H9 (cell line): Measurements from ENCODE around the gene LPAR3. TPM values are rescaled to one million over a fixed set of nuclear protein-coding genes. Genes with fewer than 3 reads are reported as not detected.

Experiments used
- DNase-seq: peaks from one replicate; pipeline ENCODE4 v3.0.0-alpha.2; 2017
- H2AFZ ChIP-seq: one replicate; pipeline ENCODE4 v1.6.1; 2013; ENCODE audit warnings: mild to moderate bottlenecking, low read length, control low read depth, moderate library complexity
- H2AK5ac ChIP-seq: 2 replicates; pipeline ENCODE4 v1.6.1; 2013; ENCODE audit warnings: low read length, control low read depth, mixed read lengths; ENCODE audit not compliant: insufficient read length
- H2BK120ac ChIP-seq: one replicate; pipeline ENCODE4 v1.6.1; 2013; ENCODE audit warnings: low read depth, mild to moderate bottlenecking, low read length, control low read depth, inconsistent platforms; ENCODE audit not compliant: poor library complexity, severe bottlenecking
- H2BK12ac ChIP-seq: 2 replicates; pipeline ENCODE4 v1.6.1; 2013; ENCODE audit warnings: low read length, control low read depth, mixed read lengths, low read depth; ENCODE audit not compliant: insufficient read length
- H2BK15ac ChIP-seq: 2 replicates; pipeline ENCODE4 v1.6.1; 2013; ENCODE audit warnings: low read depth, low read length, control low read depth
- H2BK20ac ChIP-seq: one replicate; pipeline ENCODE4 v1.6.1; 2013; ENCODE audit warnings: low read depth, mild to moderate bottlenecking, low read length, control low read depth, inconsistent platforms; ENCODE audit not compliant: poor library complexity, severe bottlenecking
- H2BK5ac ChIP-seq: 2 replicates; pipeline ENCODE4 v1.6.1; 2013; ENCODE audit warnings: low read length, control low read depth, mixed read lengths; ENCODE audit not compliant: insufficient read length
- H3K14ac ChIP-seq: 2 replicates; pipeline ENCODE4 v1.6.1; 2013; ENCODE audit warnings: low read length, control low read depth; ENCODE audit not compliant: insufficient read depth
- H3K18ac ChIP-seq: 2 replicates; pipeline ENCODE4 v1.6.1; 2013; ENCODE audit warnings: low read depth, mild to moderate bottlenecking, mixed read lengths, low read length, control low read depth; ENCODE audit not compliant: insufficient read length
- H3K23ac ChIP-seq: 2 replicates; pipeline ENCODE4 v1.6.1; 2013; ENCODE audit warnings: low read length, control low read depth, mixed read lengths, low read depth; ENCODE audit not compliant: insufficient read length
- H3K23me2 ChIP-seq: 2 replicates; pipeline ENCODE4 v1.6.1; 2013; ENCODE audit warnings: low read depth, mild to moderate bottlenecking, mixed read lengths, low read length, control low read depth; ENCODE audit not compliant: insufficient read length, poor library complexity, severe bottlenecking
- H3K27ac ChIP-seq: 2 replicates; pipeline ENCODE4 v1.5.1; 2013; ENCODE audit warnings: low read length, control low read depth, mixed read lengths, low read depth; ENCODE audit not compliant: insufficient read length
- H3K27me3 ChIP-seq: 2 replicates; pipeline ENCODE4 v1.6.1; 2013; ENCODE audit warnings: low read length, control low read depth, inconsistent platforms; ENCODE audit not compliant: insufficient read depth
- H3K4ac ChIP-seq: 2 replicates; pipeline ENCODE4 v1.6.1; 2013; ENCODE audit warnings: low read depth, mild to moderate bottlenecking, control low read depth, inconsistent platforms, low read length, moderate library complexity
- H3K4me1 ChIP-seq: 2 replicates; pipeline ENCODE4 v1.6.1; 2013; ENCODE audit warnings: low read length, control low read depth, inconsistent platforms; ENCODE audit not compliant: insufficient read depth
- H3K4me2 ChIP-seq: 2 replicates; pipeline ENCODE4 v1.6.1; 2013; ENCODE audit warnings: low read length, control low read depth, mixed read lengths; ENCODE audit not compliant: insufficient read length, insufficient read depth
- H3K56ac ChIP-seq: 2 replicates; pipeline ENCODE4 v1.6.1; 2013; ENCODE audit warnings: low read depth, mild to moderate bottlenecking, mixed read lengths, low read length, control low read depth; ENCODE audit not compliant: insufficient read length
- H3K79me1 ChIP-seq: 2 replicates; pipeline ENCODE4 v1.6.1; 2013; ENCODE audit warnings: low read depth, mild to moderate bottlenecking, moderate library complexity, low read length, control low read depth, inconsistent platforms; ENCODE audit not compliant: insufficient read depth, poor library complexity, severe bottlenecking
- H3K79me2 ChIP-seq: 2 replicates; pipeline ENCODE4 v1.6.1; 2013; ENCODE audit warnings: low read length, control low read depth, inconsistent platforms; ENCODE audit not compliant: insufficient read depth
- H3K9ac ChIP-seq: 2 replicates; pipeline ENCODE4 v1.6.1; 2013; ENCODE audit warnings: low read length, control low read depth, mixed read lengths; ENCODE audit not compliant: insufficient read length; ENCODE audit errors: extremely low read depth
- H3K9me3 ChIP-seq: one replicate; pipeline ENCODE4 v1.6.1; 2013; ENCODE audit warnings: low read depth, low read length, inconsistent platforms; ENCODE audit not compliant: control insufficient read depth
- H3T11ph ChIP-seq: one replicate; pipeline ENCODE4 v1.6.1; 2013; ENCODE audit warnings: mild to moderate bottlenecking, low read length, control low read depth, inconsistent platforms
- H4K20me1 ChIP-seq: one replicate; pipeline ENCODE4 v1.6.1; 2013; ENCODE audit not compliant: control insufficient read depth, insufficient read length, insufficient read depth
- H4K5ac ChIP-seq: 2 replicates; pipeline ENCODE4 v1.6.1; 2013; ENCODE audit warnings: low read depth, mild to moderate bottlenecking, mixed read lengths, low read length, control low read depth; ENCODE audit not compliant: insufficient read length
- H4K8ac ChIP-seq: replicated peaks from 2 replicates; pipeline ENCODE4 v1.6.1; 2013; ENCODE audit warnings: low read length, control low read depth, mixed read lengths, low read depth; ENCODE audit not compliant: insufficient read length
- H4K91ac ChIP-seq: 2 replicates; pipeline ENCODE4 v1.6.1; 2013; ENCODE audit warnings: low read depth, mild to moderate bottlenecking, moderate library complexity, mixed read lengths, low read length, control low read depth; ENCODE audit not compliant: insufficient read length
- H3K27ac Mint-ChIP-seq, 3 experiments: 2 replicates in 2 of 3; 3 replicates in 1 of 3; pipeline ENCODE4 v1.8.0; 2020 to 2021; ENCODE audit warnings: mixed read lengths in 3 of 3, mild to moderate bottlenecking in 1 of 3, moderate library complexity in 1 of 3
- H3K27me3 Mint-ChIP-seq: 2 replicates; pipeline ENCODE4 v1.8.0; 2021; ENCODE audit warnings: low read depth, mild to moderate bottlenecking, moderate library complexity, mixed read lengths
- H3K36me3 Mint-ChIP-seq, 3 experiments: 2 replicates in 2 of 3; 3 replicates in 1 of 3; pipeline ENCODE4 v1.8.0; 2020 to 2021; ENCODE audit warnings: low read depth in 3 of 3, mixed read lengths in 3 of 3; ENCODE audit not compliant: insufficient read depth in 1 of 3
- H3K4me1 Mint-ChIP-seq, 2 experiments: 2 replicates each; pipeline ENCODE4 v1.8.0; 2020; ENCODE audit warnings: mixed read lengths in 2 of 2
- H3K4me3 Mint-ChIP-seq, 2 experiments: 2 replicates in 1 of 2; 3 replicates in 1 of 2; pipeline ENCODE4 v1.8.0; 2020 to 2021; ENCODE audit warnings: mild to moderate bottlenecking in 2 of 2, mixed read lengths in 2 of 2, moderate library complexity in 1 of 2
- H3K9me3 Mint-ChIP-seq, 2 experiments: 2 replicates in 1 of 2; 3 replicates in 1 of 2; pipeline ENCODE4 v1.8.0; 2020; ENCODE audit warnings: mild to moderate bottlenecking in 2 of 2, mixed read lengths in 2 of 2, moderate library complexity in 1 of 2
- WGBS: extraction: QIAGEN DNeasy Blood & Tissue Kit; methylation state at CpG from one replicate; pipeline ENCODE4 v1.1.7; 2013; ENCODE audit warnings: missing lambda C conversion rate, low lambda C conversion rate, mixed read lengths; ENCODE audit not compliant: insufficient read length; ENCODE audit errors: extremely low coverage; 5-methylcytosine and 5-hydroxymethylcytosine counted together
- total RNA-seq: library from RNA; stranded (reverse); gene quantifications from 2 replicates; pipeline ENCODE4 v1.2.1, GENCODE V29; 2021
- TF ChIP-seq, protein P1 (sequence below): fragments of 200-600 bp; sonication (generic); conservative IDR thresholded peaks from 3 replicates; pipeline ENCODE4 v1.8.0; 2021; ENCODE audit warnings: antibody characterized with exemption, mild to moderate bottlenecking

The LPAR3 gene
- total RNA-seq, 1 experiment from 2014 or later: 3.0 TPM

DNA sequence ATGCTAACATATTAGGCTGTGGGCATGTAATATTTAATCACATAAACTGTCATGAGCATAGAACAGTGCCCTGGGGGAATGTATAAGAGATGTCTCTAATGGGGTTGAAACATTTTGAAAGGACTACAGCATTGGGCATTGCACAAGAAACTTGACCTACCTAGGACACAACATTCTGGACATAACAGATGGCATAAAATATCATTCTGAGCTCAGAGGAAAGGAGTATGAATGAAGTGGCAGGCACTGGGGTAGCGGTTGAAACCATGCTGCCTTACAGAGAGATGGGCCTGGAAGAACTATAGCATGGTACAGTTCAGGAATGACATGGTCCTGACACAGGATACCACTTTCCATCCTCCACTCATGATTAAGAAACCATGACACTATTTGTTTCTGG, 69.0 kb downstream of the LPAR3 start:
- Histone ChIP-seq H3T11ph (no peak overlapping the region), H3K79me2 (no peaks in the 10 kb centered on the region), H3K27me3 (no peaks in the 10 kb centered on the region), H3K14ac (no peak overlapping the region), H2BK20ac (no peak overlapping the region), H3K23ac (no peak overlapping the region), H3K9ac (no peak overlapping the region), H3K4me2 (no peak overlapping the region), H2AK5ac (no peak overlapping the region), H3K9me3 (no peaks in the 10 kb centered on the region), H3K4me1 (no peaks in the 10 kb centered on the region), H2AFZ (no peak overlapping the region), H2BK15ac (no peak overlapping the region), H2BK12ac (no peak overlapping the region), H3K56ac (no peak overlapping the region), H2BK5ac (no peak overlapping the region), H3K18ac (no peak overlapping the region), H3K79me1 (no peaks in the 10 kb centered on the region), H2BK120ac (no peak overlapping the region), H3K23me2 (no peaks in the 10 kb centered on the region), H4K91ac (no peak overlapping the region), H3K4ac (no peak overlapping the region), H4K20me1 (no peaks in the 10 kb centered on the region), H4K8ac (no peak overlapping the region), H3K27ac (no peak overlapping the region), H4K5ac (no peak overlapping the region)
- TF ChIP-seq, protein P1, sequence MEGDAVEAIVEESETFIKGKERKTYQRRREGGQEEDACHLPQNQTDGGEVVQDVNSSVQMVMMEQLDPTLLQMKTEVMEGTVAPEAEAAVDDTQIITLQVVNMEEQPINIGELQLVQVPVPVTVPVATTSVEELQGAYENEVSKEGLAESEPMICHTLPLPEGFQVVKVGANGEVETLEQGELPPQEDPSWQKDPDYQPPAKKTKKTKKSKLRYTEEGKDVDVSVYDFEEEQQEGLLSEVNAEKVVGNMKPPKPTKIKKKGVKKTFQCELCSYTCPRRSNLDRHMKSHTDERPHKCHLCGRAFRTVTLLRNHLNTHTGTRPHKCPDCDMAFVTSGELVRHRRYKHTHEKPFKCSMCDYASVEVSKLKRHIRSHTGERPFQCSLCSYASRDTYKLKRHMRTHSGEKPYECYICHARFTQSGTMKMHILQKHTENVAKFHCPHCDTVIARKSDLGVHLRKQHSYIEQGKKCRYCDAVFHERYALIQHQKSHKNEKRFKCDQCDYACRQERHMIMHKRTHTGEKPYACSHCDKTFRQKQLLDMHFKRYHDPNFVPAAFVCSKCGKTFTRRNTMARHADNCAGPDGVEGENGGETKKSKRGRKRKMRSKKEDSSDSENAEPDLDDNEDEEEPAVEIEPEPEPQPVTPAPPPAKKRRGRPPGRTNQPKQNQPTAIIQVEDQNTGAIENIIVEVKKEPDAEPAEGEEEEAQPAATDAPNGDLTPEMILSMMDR: no peak
- no peak overlapping the region for H3K27ac Mint-ChIP-seq
- H3K4me1 Mint-ChIP-seq: peaks cover 8 to 9% of the 10 kb centered on the region in 2 experiments
- H3K9me3 Mint-ChIP-seq: no peaks in the 10 kb centered on the region
- no peaks in the 10 kb centered on the region for H3K27me3 Mint-ChIP-seq
- no peaks in the 10 kb centered on the region for H3K36me3 Mint-ChIP-seq
- no peak overlapping the region for H3K4me3 Mint-ChIP-seq
- DNase-seq: no peak
- no CpG with 5 or more reads among the region's 1 CpG for WGBS
